GM18867 (cell line): ENCODE measurements around the gene ARL6IP5.
A peak's percentile ranks its signal among the peaks of the same experiment; 100 is the strongest.

ENCODE experiments used
- ATAC-seq: cut with Tn5 transposase; IDR thresholded peaks from one replicate; pipeline ENCODE4 v1.9.1; 2021; ENCODE audit warnings: mild to moderate bottlenecking, moderate library complexity; ENCODE audit not compliant: unreplicated experiment

ARL6IP5 gene

DNA sequence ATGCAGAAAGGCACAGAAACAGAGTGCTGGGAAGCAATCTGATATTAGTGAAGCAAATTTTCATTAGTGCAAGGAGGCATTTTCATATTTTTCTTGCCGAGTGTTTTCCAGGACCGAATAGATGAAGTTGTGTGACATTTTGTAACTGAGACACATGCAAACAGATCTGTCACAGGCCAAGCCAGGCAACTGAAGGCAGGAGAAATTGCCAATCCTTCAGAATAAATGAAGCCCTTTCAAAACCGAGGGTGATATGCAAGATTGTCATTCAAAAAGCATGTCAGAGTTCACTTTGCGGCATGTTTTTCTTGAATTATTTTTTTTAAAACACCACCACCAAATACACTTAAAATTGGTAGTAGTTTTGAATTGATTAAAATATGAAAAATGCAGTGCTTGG lies 31.4 kb downstream of the ARL6IP5 start:
- ATAC-seq: no peak

DNA sequence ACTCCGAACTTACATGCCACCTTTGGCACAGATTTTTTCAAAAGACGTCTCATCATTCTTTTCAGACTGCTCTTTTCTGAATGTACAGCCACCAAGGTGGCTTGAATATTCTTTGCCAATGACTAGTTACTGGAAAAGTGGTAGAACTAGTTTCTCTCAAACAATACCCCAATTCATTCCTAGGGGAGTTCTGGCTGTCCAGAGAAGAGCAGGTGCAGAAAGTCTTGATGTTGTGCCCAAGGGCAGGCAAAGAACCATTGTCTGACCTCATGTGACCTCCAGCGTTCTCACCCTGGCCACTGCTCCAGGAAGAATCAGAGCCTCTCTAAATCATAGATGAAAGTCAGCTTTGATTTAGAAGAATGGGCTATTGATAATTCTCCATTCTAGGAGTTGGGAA lies 32.2 kb downstream of the ARL6IP5 start:
- ATAC-seq: no peak

- no peak for ATAC-seq
Observed at GRCh38 chr3:69118555-69118954, 33.8 kb downstream of the ARL6IP5 start.

GRCh38 chr3:69119138-69119537 lies 34.4 kb downstream of the ARL6IP5 start:
- no peak for ATAC-seq

- ATAC-seq: no peak
Observed at GRCh38 chr3:69119681-69120080, 34.9 kb downstream of the ARL6IP5 start.

DNA sequence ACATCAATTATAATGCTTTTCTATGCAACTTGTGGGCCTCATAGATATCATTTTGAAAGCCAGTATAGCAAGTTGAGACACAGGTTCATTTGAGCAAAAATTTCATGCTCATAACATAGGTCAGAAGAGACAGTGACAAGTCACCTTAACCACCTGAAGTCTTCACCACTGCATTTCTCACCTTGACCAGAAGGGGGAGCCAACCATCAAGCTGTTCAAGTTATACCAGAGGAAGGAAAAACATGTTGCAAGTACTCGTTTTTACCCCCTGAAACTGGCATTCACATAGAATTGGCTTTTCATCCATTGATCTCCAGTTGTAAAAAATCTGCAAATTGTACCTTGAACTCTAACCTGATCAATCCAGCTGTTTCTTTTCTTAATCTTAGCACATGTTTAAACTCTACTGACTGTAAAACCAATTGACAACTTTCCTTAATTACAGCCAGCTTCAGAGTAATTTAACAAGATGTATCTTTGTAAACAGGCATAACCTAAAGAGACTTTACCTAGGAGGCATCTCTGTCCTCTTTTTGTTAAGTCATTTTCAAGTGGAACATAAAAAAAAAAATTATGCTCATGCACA lies 36.2 kb downstream of the ARL6IP5 start:
- ATAC-seq: peak; percentile 89

DNA sequence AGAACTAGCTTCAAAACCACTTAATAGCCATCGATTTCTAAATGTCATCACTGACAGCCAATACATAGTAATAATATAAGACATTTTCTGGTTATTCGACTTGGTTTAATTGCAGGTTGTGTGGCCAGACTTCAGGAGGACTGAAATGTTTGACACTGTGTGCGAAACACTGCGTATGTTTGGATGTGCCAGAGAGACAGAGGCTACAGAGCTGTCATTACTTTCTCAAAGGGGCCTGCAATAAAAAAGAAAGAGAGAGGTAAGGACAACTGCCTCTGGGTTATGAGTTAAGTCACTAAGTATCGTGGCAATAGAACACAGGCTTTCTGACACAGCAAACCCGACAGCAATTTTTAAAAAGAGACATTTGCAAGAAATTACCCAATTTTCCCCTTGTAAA lies 36.8 kb downstream of the ARL6IP5 start:
- ATAC-seq: no peak

GRCh38 chr3:69121950-69122349 lies 37.2 kb downstream of the ARL6IP5 start:
- no peak for ATAC-seq

DNA sequence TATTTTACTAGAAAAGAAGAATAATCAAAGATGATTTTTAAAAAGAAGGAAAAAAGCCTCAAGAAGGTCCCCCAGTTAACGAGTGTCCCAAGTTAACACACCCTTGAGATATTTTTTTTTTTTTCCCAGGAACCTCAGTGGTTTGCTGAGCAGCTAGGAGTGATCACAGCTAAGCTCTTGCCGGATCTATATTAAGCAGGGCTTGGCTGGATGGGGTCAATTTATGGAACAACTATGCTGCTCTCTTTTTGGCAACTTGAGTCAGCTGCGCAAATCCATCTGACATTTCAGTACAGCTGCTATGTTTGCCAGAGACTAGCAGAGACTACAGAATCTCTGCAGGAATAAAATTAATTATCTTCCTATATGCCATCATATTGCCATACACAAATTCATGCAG lies 37.7 kb downstream of the ARL6IP5 start, which contains the start of gene LMOD3:
LMOD3 (minus strand) TSS at position 193 of the 400 bp plus-strand sequence. CDS start 209 bp downstream, outside the sequence.
- ATAC-seq: no peak

DNA sequence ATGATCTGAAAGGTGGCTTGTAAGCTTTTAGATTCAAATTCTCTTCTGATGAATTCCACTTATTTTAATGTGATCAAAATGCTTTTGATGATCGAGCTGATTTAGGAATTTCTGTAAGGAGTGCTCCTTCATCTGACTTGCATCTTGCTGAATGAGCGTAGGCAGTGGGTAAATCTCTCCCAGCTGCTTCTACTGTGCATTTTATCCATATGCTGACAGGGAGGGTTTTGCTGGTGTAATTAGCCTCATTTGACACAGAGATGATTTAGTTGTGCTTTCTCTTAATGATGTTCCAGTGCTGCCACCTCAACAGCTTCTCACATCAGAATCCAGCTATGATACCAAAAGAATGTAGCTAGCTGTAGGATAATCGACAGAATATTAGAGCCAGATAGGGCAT lies 41.5 kb downstream of the ARL6IP5 start:
- no peak for ATAC-seq

GRCh38 chr3:69126999-69127398 lies 42.3 kb downstream of the ARL6IP5 start:
- no peak for ATAC-seq

- ATAC-seq: no peak
Observed at GRCh38 chr3:69128509-69128908, 43.8 kb downstream of the ARL6IP5 start.

DNA sequence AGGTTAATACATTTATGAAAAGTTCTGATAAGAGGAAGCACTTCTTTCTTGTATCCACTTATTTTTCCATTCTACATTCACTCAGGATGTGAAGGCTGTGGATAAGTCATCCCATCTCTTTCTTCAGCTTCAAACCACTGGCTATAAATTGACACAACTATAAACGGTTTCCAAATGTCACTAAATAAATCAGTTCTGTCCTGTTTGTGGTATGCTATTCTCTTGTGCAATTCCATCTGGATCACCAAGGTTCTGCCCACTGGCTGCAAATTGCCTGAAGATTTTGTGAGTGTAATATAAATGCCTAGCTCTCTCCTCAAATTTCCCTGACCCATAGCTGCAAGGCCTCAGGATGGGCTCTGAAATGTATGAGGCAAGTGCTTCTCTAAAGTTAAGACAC lies 44.8 kb downstream of the ARL6IP5 start:
- ATAC-seq: no peak

GRCh38 chr3:69130689-69131088 lies 46.0 kb downstream of the ARL6IP5 start:
- ATAC-seq: peak; percentile 100

DNA sequence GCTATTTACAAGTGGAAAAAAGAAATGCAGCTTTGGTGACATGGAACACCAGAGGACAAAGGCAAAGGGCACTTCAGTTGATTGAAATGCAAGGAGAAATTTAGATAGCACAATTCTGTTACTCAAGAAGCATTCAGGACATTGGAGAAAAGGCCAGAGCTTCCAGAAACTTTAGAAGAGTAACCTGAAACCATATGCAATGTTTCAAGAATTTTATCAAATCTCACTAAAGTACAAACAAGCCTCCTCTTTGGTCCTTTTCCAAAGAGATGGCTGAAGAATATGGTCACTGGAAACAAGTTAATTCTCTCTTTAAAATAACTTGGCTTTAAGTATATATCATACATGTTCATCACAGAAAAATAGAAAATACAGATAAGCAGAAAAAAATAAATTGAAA lies 52.3 kb downstream of the ARL6IP5 start:
- no peak for ATAC-seq

- ATAC-seq: no peak
Observed at GRCh38 chr3:69137412-69137811, 52.7 kb downstream of the ARL6IP5 start.

- no peak for ATAC-seq
Observed at GRCh38 chr3:69141313-69141712, 56.6 kb downstream of the ARL6IP5 start.

- ATAC-seq: no peak
Observed at GRCh38 chr3:69142090-69142489, 57.4 kb downstream of the ARL6IP5 start.

DNA sequence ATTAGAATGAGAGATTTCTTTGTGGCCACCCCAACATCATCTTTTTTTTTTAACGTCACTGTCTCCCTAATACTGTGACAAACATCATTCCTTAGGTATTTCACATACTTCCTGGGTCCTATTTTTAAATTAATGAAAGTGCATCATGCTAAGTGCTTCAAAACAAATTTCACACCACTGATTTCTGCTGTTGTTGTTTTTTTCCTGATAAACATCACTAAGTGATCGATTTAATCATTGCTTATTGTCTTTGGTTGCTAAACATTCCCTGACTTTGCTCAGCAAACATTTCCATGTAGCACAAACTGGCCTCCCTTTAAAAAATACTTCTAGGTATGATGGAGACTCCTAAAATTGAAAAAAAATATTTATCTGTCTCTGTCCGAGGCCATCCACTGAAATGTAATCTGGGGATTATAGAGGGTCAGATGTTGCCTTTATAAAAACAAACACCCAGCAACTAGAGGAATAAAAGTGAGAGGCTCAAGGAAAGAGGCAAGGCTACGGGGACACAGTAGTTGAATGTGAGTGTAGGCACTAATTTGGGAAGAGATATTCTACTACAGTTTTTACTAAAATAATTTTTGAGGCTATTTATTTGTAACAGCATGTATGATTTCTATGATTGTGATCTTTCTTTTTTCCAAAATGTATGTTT lies 58.2 kb downstream of the ARL6IP5 start:
- no peak for ATAC-seq

DNA sequence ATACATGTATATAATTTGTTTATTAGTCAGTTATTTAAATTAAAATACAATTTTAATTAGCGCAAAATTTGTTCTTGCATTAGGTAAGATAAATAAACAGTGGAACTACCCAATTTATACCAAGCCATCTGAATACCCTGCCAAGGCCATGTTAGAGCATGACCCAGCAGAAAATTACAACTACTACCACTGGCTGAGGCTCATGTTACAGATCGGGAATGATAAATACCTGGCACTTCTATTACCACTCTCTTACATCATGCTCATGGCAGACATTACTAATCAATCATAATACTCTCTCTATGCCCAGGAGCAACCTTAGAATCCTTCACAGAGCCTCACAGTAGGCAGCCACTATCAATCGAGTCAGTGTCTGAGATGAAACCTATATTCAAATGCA lies 58.9 kb downstream of the ARL6IP5 start:
- ATAC-seq: no peak

- ATAC-seq: no peak
Observed at GRCh38 chr3:69144631-69145245, 60.0 kb downstream of the ARL6IP5 start.

DNA sequence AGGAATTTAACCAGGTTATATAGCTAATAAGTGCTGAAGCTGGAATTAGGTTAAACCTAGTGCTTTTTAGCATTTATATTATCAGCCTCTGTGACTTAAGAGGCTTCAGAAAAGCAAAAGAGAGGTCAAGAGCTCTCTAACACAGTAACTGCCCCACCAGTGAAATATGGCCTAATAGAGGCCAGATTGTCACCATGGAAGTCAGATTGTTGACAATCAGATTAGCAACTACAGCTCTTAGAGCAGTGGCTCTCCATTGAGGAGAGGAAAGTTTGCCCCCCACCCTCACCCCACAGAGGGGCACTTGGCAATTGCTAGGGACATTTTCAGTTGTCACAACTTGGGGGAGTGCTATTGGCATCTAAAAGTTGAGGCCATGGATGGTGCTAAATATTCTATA lies 61.0 kb downstream of the ARL6IP5 start:
- no peak for ATAC-seq
